Mesendoderm (in vitro differentiated cells): ENCODE data around the gene ABCD1.
A peak's percentile ranks its signal among the peaks of the same experiment; 100 is the strongest.

Experiments used
- DNase-seq: peaks from one replicate; pipeline ENCODE4 v3.0.0; 2013
- H2AK5ac ChIP-seq: 2 replicates; pipeline ENCODE4 v1.6.1; 2013; ENCODE audit warnings: low read length, inconsistent platforms
- H2BK120ac ChIP-seq: 2 replicates; pipeline ENCODE4 v1.6.1; 2013; ENCODE audit warnings: low read depth, mild to moderate bottlenecking, low read length, moderate library complexity, mixed read lengths
- H2BK15ac ChIP-seq: replicated peaks from 2 replicates; pipeline ENCODE4 v1.6.1; 2013; ENCODE audit warnings: low read depth, mild to moderate bottlenecking, moderate library complexity
- H2BK5ac ChIP-seq: 2 replicates; pipeline ENCODE4 v1.6.1; 2013; ENCODE audit warnings: low read length, inconsistent platforms
- H3K18ac ChIP-seq: 2 replicates; pipeline ENCODE4 v1.6.1; 2013; ENCODE audit warnings: mild to moderate bottlenecking, low read length, mixed read lengths
- H3K23ac ChIP-seq: one replicate; pipeline ENCODE4 v1.6.1; 2013; ENCODE audit warnings: low read length
- H3K27ac ChIP-seq: 2 replicates; pipeline ENCODE4 v1.5.1; 2013; ENCODE audit warnings: low read depth, mild to moderate bottlenecking, inconsistent platforms, low read length, moderate library complexity
- H3K27me3 ChIP-seq: 2 replicates; pipeline ENCODE4 v1.6.1; 2013; ENCODE audit warnings: low read length, control low read depth, mild to moderate bottlenecking, inconsistent platforms; ENCODE audit not compliant: insufficient read depth, poor library complexity
- H3K36me3 ChIP-seq: 2 replicates; pipeline ENCODE4 v1.6.1; 2013; ENCODE audit warnings: low read length, inconsistent platforms; ENCODE audit not compliant: control insufficient read depth, insufficient read depth
- H3K4ac ChIP-seq: one replicate; pipeline ENCODE4 v1.6.1; 2013; ENCODE audit warnings: low read depth, mild to moderate bottlenecking, low read length, moderate library complexity
- H3K4me1 ChIP-seq: 2 replicates; pipeline ENCODE4 v1.6.1; 2013; ENCODE audit warnings: low read depth, low read length, inconsistent platforms; ENCODE audit not compliant: control insufficient read depth
- H3K4me2 ChIP-seq: 2 replicates; pipeline ENCODE4 v1.6.1; 2013; ENCODE audit warnings: low read length
- H3K4me3 ChIP-seq: 2 replicates; pipeline ENCODE4 v1.5.1; 2013; ENCODE audit warnings: mild to moderate bottlenecking, low read length
- H3K56ac ChIP-seq: one replicate; pipeline ENCODE4 v1.6.1; 2013; ENCODE audit warnings: low read length
- H3K79me1 ChIP-seq: 2 replicates; pipeline ENCODE4 v1.6.1; 2013; ENCODE audit warnings: low read length, inconsistent platforms
- H3K79me2 ChIP-seq: 2 replicates; pipeline ENCODE4 v1.6.1; 2013; ENCODE audit warnings: mild to moderate bottlenecking, low read length; ENCODE audit not compliant: control insufficient read depth, insufficient read depth
- H3K9ac ChIP-seq: 2 replicates; pipeline ENCODE4 v1.6.1; 2013; ENCODE audit warnings: low read length, inconsistent platforms
- H4K5ac ChIP-seq: one replicate; pipeline ENCODE4 v1.6.1; 2013; ENCODE audit warnings: low read length
- H4K8ac ChIP-seq: one replicate; pipeline ENCODE4 v1.6.1; 2013; ENCODE audit warnings: low read depth, mild to moderate bottlenecking, control low read depth, low read length, moderate library complexity
- WGBS: extraction: QIAGEN DNeasy Blood & Tissue Kit; methylation state at CpG from one replicate; pipeline ENCODE4 v1.1.7; 2013; ENCODE audit warnings: low lambda C conversion rate, missing lambda C conversion rate; ENCODE audit not compliant: insufficient coverage; ENCODE audit errors: extremely low coverage; 5-methylcytosine and 5-hydroxymethylcytosine counted together

The ABCD1 gene

DNA sequence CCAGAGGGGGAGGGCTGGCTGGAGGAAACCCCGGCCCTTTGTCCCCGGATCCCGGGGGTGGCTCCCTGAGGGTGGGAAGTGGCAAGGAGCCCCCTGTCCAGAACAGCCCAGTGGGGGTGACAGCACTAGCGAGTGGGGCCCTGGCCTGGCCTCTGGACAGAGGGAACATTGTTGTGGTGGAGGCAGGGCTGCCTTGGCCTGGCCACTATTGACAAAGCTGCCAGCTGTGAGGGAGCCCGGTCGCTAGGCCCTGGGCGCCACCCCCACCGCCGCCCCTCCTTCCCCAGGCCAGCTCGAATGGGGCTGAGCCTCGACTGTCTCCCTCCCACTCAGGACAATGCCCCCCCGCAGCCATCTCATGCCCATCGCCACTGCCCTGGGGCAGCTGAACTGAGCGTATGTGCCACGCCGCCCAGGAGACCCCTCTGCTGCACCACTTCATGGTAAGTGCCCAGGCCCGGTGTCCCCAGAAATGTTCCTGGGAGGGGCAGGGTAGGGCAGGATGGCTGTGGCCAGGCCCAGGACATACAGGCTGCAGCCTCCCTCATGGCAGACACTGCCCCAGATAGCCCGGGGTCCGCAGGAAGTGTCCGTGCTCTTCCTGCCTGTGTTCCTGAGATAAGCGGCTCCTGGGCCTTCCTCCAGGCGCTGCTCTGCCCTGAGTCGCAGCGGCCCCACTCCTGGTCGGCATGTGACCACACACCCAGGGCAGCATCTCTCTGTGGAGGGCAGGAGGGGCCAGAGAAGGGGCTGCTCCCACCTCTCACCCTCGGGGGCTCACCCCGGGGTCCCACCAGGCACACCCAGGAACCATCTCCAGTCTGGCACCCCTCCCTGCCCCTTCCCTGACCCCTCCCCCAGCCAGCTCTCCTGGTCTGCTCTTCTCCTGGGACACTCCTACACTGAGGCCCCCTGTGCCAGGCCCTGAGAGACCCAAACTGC is 40.8 kb downstream of the ABCD1 start:
- Histone ChIP-seq H3K27me3 (no peaks in the 10 kb centered on the region), H2BK120ac (no peak overlapping the region), H3K36me3 (no peaks in the 10 kb centered on the region), H4K8ac (no peak overlapping the region), H3K79me1 (no peaks in the 10 kb centered on the region), H2BK5ac (no peak overlapping the region), H4K5ac (no peak overlapping the region), H2BK15ac (no peak overlapping the region), H3K9ac (peak overlapping the region; percentile 45), H3K4me2 (no peak overlapping the region), H3K4ac (peak overlapping the region; percentile 62), H2AK5ac (no peak overlapping the region), H3K27ac (no peak overlapping the region), H3K23ac (no peak overlapping the region), H3K4me3 (no peak overlapping the region), H3K4me1 (no peaks in the 10 kb centered on the region), H3K56ac (peak overlapping the region; percentile 64), H3K18ac (peak overlapping the region; percentile 46), H3K79me2 (no peaks in the 10 kb centered on the region)
- WGBS, result no CpG with 5 or more reads among the region's 27 CpGs
- peak; percentile 22 for DNase-seq

DNA sequence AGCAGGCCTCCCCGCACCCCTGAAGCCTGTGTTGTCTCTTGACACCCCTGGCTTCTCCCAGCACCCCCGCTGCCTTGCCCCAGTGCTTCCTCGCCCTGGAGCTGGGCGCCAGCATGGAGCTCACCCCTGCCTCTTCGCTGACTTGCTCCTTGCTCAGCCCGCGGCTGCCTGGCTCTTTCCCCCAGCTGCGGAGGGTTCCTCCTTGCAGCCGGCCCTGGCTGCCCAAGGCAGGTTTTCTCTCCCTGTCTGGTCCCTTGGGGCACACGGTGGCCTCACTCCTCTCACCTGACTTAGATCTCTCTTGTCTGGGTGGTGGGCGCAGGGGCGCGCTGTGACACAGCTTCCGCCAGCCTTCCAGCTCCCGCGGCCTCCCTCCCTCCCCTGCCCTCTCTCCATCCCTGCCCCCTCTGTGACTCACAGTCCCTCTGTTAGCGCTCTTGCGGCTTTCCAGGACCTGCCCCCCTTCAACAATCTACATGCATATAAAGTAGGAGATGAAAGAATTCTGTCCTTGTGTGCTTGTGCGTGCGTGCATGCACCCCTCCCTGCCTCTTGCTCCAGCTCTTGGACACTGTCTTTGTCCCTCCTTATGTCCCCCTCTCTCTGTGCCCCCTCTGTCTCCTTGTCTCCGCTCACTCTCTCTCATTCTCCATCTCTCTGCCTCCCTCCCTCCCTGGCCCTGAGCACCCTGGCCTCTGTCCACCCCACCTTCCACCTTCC is 41.6 kb downstream of the ABCD1 start:
- H3K4me2 ChIP-seq, result no peak overlapping the region
- peak overlapping the region; percentile 45 for H3K9ac ChIP-seq
- H2BK5ac ChIP-seq, result no peak overlapping the region
- H3K4me1 ChIP-seq, result no peaks in the 10 kb centered on the region
- no peak overlapping the region for H4K5ac ChIP-seq
- no peaks in the 10 kb centered on the region for H3K79me2 ChIP-seq
- peak overlapping the region; percentile 45 for H3K23ac ChIP-seq
- peak overlapping the region; percentile 62 for H3K4ac ChIP-seq
- no peaks in the 10 kb centered on the region for H3K79me1 ChIP-seq
- no CpG with 5 or more reads among the region's 21 CpGs for WGBS
- H2BK15ac ChIP-seq, result no peak overlapping the region
- no peaks in the 10 kb centered on the region for H3K27me3 ChIP-seq
- no peak overlapping the region for H4K8ac ChIP-seq
- H2AK5ac ChIP-seq, result no peak overlapping the region
- H3K18ac ChIP-seq, result peak overlapping the region; percentile 46
- H3K4me3 ChIP-seq, result no peak overlapping the region
- DNase-seq, result peak; percentile 50
- peak overlapping the region; percentile 34 for H3K56ac ChIP-seq
- H3K27ac ChIP-seq, result no peak overlapping the region
- no peak overlapping the region for H2BK120ac ChIP-seq
- H3K36me3 ChIP-seq, result no peaks in the 10 kb centered on the region

DNA sequence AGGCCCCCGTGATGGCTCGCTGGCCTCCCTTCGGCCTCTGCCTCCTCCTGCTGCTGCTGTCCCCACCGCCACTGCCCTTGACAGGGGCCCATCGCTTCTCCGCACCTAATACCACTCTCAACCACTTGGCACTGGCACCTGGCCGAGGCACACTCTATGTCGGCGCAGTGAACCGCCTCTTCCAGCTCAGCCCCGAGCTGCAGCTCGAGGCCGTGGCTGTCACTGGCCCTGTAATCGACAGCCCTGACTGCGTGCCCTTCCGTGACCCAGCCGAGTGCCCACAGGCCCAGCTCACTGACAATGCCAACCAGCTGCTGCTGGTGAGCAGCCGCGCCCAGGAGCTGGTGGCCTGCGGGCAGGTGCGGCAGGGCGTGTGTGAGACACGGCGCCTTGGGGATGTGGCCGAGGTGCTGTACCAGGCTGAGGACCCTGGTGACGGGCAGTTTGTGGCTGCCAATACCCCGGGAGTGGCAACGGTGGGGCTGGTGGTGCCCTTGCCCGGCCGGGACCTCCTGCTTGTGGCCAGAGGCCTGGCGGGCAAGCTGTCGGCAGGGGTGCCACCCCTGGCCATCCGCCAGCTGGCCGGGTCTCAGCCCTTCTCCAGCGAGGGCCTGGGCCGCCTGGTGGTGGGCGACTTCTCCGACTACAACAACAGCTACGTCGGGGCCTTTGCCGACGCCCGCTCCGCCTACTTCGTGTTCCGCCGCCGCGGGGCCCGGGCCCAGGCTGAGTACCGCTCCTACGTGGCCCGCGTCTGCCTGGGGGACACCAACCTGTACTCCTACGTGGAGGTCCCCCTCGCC is 42.4 kb downstream of the ABCD1 start:
- H3K79me1 ChIP-seq, result no peaks in the 10 kb centered on the region
- DNase-seq, result no peak
- no peak overlapping the region for H3K9ac ChIP-seq
- no peaks in the 10 kb centered on the region for H3K79me2 ChIP-seq
- H3K4me3 ChIP-seq, result no peak overlapping the region
- peak overlapping the region; percentile 34 for H3K56ac ChIP-seq
- H2BK5ac ChIP-seq, result no peak overlapping the region
- no peak overlapping the region for H2BK15ac ChIP-seq
- no peak overlapping the region for H2BK120ac ChIP-seq
- H3K4ac ChIP-seq, result no peak overlapping the region
- H3K36me3 ChIP-seq, result no peaks in the 10 kb centered on the region
- no peaks in the 10 kb centered on the region for H3K27me3 ChIP-seq
- no peaks in the 10 kb centered on the region for H3K4me1 ChIP-seq
- H3K18ac ChIP-seq, result no peak overlapping the region
- no peak overlapping the region for H3K4me2 ChIP-seq
- H3K27ac ChIP-seq, result no peak overlapping the region
- no peak overlapping the region for H4K5ac ChIP-seq
- no CpG with 5 or more reads among the region's 56 CpGs for WGBS
- no peak overlapping the region for H3K23ac ChIP-seq
- H4K8ac ChIP-seq, result no peak overlapping the region
- no peak overlapping the region for H2AK5ac ChIP-seq

DNA sequence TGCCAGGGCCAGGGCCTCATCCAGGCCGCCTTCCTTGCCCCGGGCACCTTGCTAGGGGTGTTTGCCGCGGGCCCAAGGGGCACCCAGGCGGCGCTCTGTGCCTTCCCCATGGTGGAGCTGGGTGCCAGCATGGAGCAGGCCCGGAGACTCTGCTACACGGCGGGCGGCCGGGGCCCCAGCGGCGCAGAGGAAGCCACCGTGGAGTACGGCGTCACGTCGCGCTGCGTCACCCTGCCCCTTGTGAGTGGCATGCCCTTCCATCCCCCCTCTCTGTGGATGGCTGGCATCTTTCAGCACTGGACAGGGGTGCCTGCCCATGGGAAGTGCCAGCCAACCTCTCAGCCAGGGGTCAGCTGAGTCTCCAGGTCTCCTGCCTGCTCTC is 43.0 kb downstream of the ABCD1 start:
- no peak overlapping the region for H3K23ac ChIP-seq
- no peak overlapping the region for H4K8ac ChIP-seq
- no peak overlapping the region for H2BK15ac ChIP-seq
- H3K4me3 ChIP-seq, result no peak overlapping the region
- WGBS, result no CpG with 5 or more reads among the region's 20 CpGs
- H3K4me2 ChIP-seq, result no peak overlapping the region
- no peaks in the 10 kb centered on the region for H3K4me1 ChIP-seq
- H2BK5ac ChIP-seq, result no peak overlapping the region
- H3K27ac ChIP-seq, result no peak overlapping the region
- H2BK120ac ChIP-seq, result no peak overlapping the region
- no peak overlapping the region for H2AK5ac ChIP-seq
- H3K4ac ChIP-seq, result no peak overlapping the region
- no peaks in the 10 kb centered on the region for H3K27me3 ChIP-seq
- no peaks in the 10 kb centered on the region for H3K79me2 ChIP-seq
- H3K79me1 ChIP-seq, result no peaks in the 10 kb centered on the region
- H3K18ac ChIP-seq, result no peak overlapping the region
- no peak overlapping the region for H3K9ac ChIP-seq
- DNase-seq, result no peak
- no peaks in the 10 kb centered on the region for H3K36me3 ChIP-seq
- H3K56ac ChIP-seq, result no peak overlapping the region
- no peak overlapping the region for H4K5ac ChIP-seq

DNA sequence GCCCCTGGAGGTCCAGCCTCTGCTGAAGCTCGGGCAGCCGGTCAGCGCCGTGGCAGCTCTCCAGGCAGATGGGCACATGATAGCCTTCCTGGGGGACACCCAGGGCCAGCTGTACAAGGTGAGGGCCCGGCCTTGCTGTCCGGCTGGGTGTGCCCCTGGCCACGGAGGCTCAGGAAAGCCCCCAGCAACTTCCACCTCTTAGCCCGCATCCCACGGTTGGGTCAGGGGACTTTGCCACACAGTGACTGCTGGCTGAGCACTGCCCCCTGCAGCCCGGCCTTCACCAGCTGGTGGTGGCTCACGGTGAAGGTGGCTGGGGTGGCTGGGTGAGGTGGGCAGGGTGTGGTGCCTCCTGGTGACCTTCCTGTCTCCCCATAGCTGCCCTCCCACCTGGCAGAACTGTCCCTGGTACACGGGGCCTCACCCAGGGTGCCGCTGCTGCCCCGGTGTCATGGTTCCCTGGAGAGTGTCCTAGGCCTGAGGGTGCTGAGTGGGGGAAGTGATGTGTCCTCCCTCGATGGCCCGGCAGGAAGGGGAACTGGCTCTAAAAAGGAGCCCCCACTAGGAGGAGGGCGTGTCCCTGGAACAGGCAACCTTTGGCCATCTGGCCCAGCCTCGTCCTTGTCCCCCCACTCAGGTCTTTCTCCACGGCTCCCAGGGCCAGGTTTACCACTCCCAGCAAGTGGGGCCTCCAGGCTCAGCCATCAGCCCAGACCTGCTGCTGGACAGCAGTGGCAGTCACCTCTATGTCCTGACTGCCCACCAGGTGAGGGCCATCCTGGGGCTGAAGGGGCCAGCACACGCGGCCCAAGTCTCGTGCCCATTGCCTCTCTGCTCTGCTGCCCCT is 43.9 kb downstream of the ABCD1 start:
- no peak overlapping the region for H3K4me3 ChIP-seq
- H3K18ac ChIP-seq, result no peak overlapping the region
- no peaks in the 10 kb centered on the region for H3K79me2 ChIP-seq
- no peaks in the 10 kb centered on the region for H3K27me3 ChIP-seq
- no peak overlapping the region for H2BK5ac ChIP-seq
- no peak for DNase-seq
- no peak overlapping the region for H2AK5ac ChIP-seq
- no peak overlapping the region for H4K8ac ChIP-seq
- no peak overlapping the region for H3K4me2 ChIP-seq
- no peak overlapping the region for H4K5ac ChIP-seq
- H3K23ac ChIP-seq, result no peak overlapping the region
- H3K56ac ChIP-seq, result no peak overlapping the region
- no peak overlapping the region for H3K9ac ChIP-seq
- no peak overlapping the region for H3K27ac ChIP-seq
- no peaks in the 10 kb centered on the region for H3K79me1 ChIP-seq
- H3K4me1 ChIP-seq, result no peaks in the 10 kb centered on the region
- no CpG with 5 or more reads among the region's 22 CpGs for WGBS
- H3K4ac ChIP-seq, result no peak overlapping the region
- H3K36me3 ChIP-seq, result no peaks in the 10 kb centered on the region
- no peak overlapping the region for H2BK120ac ChIP-seq
- no peak overlapping the region for H2BK15ac ChIP-seq
